Measurements from ENCODE around the gene SYN1. TPM values are rescaled to one million over a fixed set of nuclear protein-coding genes. Genes with fewer than 3 reads are reported as not detected.

The SYN1 gene
- total RNA-seq, 1 donor from 2014 or later = 3.7 TPM

- Mint-ChIP-seq H3K4me3 (ENCODE audit: unreplicated experiment) (peak overlapping the region; percentile 31), H3K4me1 (ENCODE audit: low read depth) (peaks cover 14% of the 10 kb centered on the region), H3K36me3 (ENCODE audit: low read depth) (no peaks in the 10 kb centered on the region), H3K27me3 (ENCODE audit: low read depth) (no peaks in the 10 kb centered on the region), H3K27ac (ENCODE audit: unreplicated experiment) (peak overlapping the region; percentile 77), H3K9me3 (ENCODE audit: low read depth) (peaks cover 3% of the 10 kb centered on the region)
- DNase-seq (ENCODE audit: low spot score) = no peak
- TF ChIP-seq, protein P1, sequence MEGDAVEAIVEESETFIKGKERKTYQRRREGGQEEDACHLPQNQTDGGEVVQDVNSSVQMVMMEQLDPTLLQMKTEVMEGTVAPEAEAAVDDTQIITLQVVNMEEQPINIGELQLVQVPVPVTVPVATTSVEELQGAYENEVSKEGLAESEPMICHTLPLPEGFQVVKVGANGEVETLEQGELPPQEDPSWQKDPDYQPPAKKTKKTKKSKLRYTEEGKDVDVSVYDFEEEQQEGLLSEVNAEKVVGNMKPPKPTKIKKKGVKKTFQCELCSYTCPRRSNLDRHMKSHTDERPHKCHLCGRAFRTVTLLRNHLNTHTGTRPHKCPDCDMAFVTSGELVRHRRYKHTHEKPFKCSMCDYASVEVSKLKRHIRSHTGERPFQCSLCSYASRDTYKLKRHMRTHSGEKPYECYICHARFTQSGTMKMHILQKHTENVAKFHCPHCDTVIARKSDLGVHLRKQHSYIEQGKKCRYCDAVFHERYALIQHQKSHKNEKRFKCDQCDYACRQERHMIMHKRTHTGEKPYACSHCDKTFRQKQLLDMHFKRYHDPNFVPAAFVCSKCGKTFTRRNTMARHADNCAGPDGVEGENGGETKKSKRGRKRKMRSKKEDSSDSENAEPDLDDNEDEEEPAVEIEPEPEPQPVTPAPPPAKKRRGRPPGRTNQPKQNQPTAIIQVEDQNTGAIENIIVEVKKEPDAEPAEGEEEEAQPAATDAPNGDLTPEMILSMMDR (IDR thresholded peaks at IDR 0.05) = peak; percentile 81
Observed at GRCh38 chrX:47540754-47541538, 78.7 kb downstream of the SYN1 start.

DNA sequence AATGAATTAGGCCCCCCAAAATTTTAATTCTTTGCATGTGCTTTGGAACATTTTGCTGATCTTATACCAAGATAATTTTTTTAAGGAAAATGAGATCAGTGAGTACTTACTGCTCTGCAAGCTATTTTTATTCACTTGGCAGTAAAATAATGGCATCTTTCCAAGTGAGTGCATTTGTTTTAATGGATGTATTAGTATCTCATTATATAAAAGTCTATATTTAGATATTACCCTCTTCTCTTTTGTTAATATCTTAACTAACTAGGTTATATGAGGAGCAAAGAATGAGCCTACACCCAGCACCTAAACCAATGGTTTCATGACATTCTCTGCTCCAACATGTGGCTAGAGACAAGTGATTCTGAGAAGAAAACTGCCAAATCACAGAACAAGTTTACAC lies 79.8 kb downstream of the SYN1 start:
- TF ChIP-seq, protein P1 (IDR thresholded peaks at IDR 0.05) = no peak
- Mint-ChIP-seq H3K4me1 (ENCODE audit: low read depth) (peaks cover 14% of the 10 kb centered on the region), H3K9me3 (ENCODE audit: low read depth) (peaks cover 6% of the 10 kb centered on the region), H3K27ac (ENCODE audit: unreplicated experiment) (no peak overlapping the region), H3K36me3 (ENCODE audit: low read depth) (no peaks in the 10 kb centered on the region), H3K4me3 (ENCODE audit: unreplicated experiment) (no peak overlapping the region), H3K27me3 (ENCODE audit: low read depth) (no peaks in the 10 kb centered on the region)
- DNase-seq (ENCODE audit: low spot score) = no peak

DNA sequence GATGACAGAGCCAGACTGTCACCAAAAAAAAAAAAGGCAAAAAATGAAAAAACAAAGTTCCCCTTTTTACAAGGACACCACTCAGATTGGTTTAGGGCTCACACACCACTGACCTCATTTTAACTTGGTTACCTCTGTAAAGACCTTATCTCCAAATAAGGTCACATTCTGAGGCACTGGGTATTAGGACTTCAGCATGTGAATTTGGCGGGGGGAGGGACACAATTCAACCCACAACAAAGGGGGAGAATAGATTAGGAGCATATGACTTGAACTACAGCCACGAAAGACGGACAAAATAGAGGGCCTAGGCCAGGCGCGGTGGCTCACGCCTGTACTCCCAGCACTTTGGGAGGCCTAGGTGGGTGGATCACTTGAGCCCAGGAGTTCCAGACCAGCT lies 89.6 kb downstream of the SYN1 start:
- no peak overlapping the region for H3K4me3 Mint-ChIP-seq (ENCODE audit: unreplicated experiment)
- TF ChIP-seq, protein P1 (IDR thresholded peaks at IDR 0.05) = no peak
- H3K9me3 Mint-ChIP-seq (ENCODE audit: low read depth) = no peaks in the 10 kb centered on the region
- no peaks in the 10 kb centered on the region for H3K4me1 Mint-ChIP-seq (ENCODE audit: low read depth)
- no peaks in the 10 kb centered on the region for H3K36me3 Mint-ChIP-seq (ENCODE audit: low read depth)
- DNase-seq (ENCODE audit: low spot score) = no peak
- H3K27me3 Mint-ChIP-seq (ENCODE audit: low read depth) = no peaks in the 10 kb centered on the region
- no peak overlapping the region for H3K27ac Mint-ChIP-seq (ENCODE audit: unreplicated experiment)

DNA sequence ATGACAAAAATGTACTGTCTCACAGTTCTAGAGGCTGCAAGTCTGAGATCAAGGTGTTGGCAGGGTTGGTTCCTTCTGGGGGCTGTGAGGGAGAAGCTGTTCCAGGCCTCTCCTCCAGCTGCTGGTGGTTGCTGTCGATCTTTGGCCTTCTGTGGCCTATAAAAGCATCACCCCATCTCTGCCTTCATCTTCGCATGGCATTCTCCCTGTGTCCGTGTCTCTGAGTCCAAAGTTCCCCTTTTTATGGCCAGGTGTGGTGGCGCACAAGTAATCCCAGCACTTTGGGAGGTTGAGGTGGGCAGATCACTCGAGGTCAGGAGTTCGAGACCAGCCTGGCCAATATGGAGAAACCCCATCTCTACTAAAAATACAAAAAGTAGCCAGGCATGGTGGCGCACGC lies 90.1 kb downstream of the SYN1 start:
- H3K9me3 Mint-ChIP-seq (ENCODE audit: low read depth) = no peaks in the 10 kb centered on the region
- H3K4me1 Mint-ChIP-seq (ENCODE audit: low read depth) = no peaks in the 10 kb centered on the region
- no peaks in the 10 kb centered on the region for H3K27me3 Mint-ChIP-seq (ENCODE audit: low read depth)
- no peak overlapping the region for H3K27ac Mint-ChIP-seq (ENCODE audit: unreplicated experiment)
- DNase-seq (ENCODE audit: low spot score) = no peak
- no peak overlapping the region for H3K4me3 Mint-ChIP-seq (ENCODE audit: unreplicated experiment)
- TF ChIP-seq, protein P1 (IDR thresholded peaks at IDR 0.05) = no peak
- no peaks in the 10 kb centered on the region for H3K36me3 Mint-ChIP-seq (ENCODE audit: low read depth)

GRCh38 chrX:47523713-47524166 lies 95.9 kb downstream of the SYN1 start:
- peaks cover 3% of the 10 kb centered on the region for H3K4me1 Mint-ChIP-seq (ENCODE audit: low read depth)
- H3K27me3 Mint-ChIP-seq (ENCODE audit: low read depth) = no peaks in the 10 kb centered on the region
- peaks cover 10% of the 10 kb centered on the region for H3K9me3 Mint-ChIP-seq (ENCODE audit: low read depth)
- no peak for DNase-seq (ENCODE audit: low spot score)
- H3K36me3 Mint-ChIP-seq (ENCODE audit: low read depth) = no peaks in the 10 kb centered on the region
- H3K27ac Mint-ChIP-seq (ENCODE audit: unreplicated experiment) = no peak overlapping the region
- peak overlapping the region; percentile 71 for H3K4me3 Mint-ChIP-seq (ENCODE audit: unreplicated experiment)
- TF ChIP-seq, protein P1 (IDR thresholded peaks at IDR 0.05) = peak; percentile 46
